Activated CD8-positive, alpha-beta memory T cell treated with anti-CD3 and anti-CD28 coated beads, Interleukin-2, amount 50 U/mL, for 4 hours (primary cell): ENCODE data around the gene LCN10.
"Not testable (repeated sequence)": the region's sequence is repeated elsewhere in the genome, so short reads cannot be mapped to it uniquely, and the experiment has no call there.

Source experiments
- DNase-seq: peaks from one replicate; pipeline ENCODE4 v3.0.0-alpha.2; 2020

LCN10 gene

DNA sequence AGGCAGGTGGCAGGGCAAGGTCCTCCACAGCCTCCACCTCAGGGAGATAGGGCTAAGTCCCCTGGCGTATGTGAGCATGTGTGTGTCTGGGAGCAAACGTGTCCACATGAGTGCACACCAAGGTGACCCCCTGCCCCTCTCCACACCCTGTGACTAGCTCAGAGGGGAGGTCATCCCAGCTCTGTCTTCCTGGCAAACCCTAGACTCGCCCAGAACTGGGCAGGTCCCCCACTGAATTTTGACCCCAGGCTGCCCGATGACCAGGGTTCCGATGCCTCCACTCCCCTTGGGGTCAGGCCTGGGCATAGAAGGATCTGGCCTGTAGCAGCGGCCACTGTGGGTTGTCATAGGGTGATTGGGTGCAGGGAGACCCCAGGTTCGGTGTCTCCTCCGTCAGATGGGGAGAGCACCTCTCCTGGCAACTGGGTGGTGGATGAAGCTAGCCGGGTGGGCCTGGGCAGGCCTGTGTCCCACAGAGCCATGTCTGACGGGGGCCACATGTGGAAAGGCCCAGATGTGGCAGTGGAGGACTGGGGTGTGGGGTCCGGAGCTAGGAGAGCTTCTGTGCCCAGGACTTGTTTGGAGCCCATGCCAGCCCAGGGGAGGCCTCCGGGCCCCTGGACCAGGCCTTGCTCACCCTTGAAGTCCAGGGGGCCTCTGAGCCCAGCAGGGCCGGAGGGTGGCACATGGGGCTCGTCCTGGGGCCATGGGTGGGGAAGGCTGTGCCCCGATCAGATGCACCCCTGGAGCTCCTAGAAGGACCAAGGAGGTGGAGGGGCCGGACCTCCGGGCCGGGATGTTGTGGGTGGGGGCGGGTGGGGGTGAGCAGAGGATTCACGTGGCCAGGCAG is 24.2 kb downstream of the LCN10 start:
- DNase-seq = no peak

- DNase-seq = no peak
These were observed 25.3 kb downstream of the LCN10 start for GRCh38 chr9:136717399-136717798.

DNA sequence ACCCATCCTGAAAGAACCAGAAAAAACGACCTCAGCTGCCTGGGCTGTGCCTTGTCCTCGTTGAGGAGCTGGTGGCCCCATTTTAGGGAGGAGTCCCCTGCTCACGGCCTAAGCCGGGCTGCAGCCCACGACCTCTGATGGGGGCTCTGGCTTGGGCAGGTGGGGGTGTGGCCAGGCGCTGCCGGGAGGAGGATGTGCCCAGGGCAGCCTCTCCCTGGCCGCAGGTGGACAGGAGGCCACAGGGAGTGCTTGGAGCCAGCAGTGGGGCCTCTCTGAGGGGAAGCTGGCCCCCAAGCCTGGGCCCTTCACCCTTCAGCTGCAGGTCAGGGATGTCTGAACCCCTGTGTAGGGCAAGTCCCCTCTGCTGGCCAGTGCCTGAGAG is 27.9 kb downstream of the LCN10 start:
- no peak for DNase-seq

DNA sequence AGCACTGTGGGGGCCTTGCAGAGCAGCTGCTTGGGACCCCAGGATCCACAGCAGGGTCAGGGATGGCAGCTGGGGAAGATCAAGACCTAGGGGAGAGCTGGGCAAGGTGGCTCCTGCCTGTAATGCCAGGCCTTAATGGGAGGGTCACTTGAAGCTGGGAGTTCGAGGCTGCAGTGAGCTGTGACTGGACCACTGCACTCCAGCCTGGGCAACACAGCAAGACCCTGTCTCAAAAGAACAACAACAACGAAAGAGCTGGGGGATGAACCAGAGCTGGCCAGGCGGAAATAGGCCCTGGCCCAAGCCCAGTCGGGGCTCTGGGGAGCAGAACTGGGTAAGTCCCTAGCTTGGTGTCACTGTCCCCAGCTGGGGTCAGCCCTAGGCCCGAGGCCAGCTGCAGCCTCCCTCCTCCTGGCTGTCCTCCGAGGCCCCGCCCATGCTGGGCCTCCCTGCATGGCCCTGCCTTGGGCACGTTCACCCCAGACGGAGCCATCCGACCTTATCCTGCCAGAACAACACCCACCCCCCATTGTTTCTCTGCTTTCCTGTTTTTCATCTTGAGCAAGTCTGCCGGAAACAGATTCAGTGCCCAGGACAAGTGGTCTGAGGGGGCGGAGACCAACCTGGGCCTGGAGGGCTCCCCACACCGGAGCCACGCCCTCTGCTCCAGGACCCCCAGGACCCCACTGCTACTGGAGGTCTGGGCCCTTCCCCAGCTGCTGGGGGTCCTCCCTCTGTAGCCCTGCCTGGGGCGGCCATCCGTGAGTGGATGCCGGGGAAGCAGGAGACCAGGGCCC is 28.4 kb downstream of the LCN10 start:
- no peak for DNase-seq

- DNase-seq = no peak
These were observed 29.2 kb downstream of the LCN10 start for GRCh38 chr9:136713550-136713949.

DNA sequence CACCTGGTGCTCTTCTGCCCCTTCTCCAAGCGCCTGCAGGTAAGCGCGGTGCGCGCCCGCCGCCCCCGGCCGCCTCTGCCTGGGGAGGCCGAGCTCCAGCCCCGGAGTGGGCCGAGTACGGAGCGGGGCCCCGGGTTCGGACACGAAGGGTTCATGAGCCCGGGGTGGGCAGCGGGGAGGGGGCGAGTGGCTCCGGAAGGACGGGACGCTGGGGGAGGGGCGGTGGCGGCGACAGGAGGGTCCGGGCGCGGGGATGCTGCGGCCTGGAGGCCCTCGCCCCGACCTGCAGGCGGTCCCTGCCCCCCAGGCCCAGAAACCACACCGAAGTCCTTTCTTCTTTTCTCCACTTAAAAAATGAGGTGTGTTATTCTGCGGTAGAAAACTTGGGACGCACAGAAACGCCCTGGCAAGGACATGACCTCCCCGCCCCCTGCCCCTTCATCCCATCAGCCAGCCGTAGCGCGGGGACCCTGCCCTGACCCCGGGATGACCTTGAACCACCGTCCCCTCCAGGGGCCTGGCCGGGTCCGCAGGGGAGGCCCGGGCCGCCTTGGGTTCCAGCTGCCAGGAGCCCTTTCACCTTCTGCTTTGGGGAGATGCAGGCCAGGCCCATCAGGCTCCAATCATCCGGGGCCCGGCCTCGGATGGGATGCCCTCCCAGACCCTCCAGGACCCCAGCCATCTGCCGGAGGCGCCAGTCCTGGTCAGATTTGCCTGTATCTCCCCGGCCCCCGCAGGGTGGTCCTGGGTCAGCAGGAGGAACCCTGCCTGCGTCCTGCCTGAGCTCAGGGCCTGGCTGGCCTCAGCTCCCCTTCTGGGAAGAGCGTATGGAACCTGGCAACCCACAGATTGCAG is 29.8 kb downstream of the LCN10 start:
- DNase-seq = no peak

GRCh38 chr9:136711751-136712689 is 30.7 kb downstream of the LCN10 start, which contains the start of gene DIPK1B:
DIPK1B (plus strand) TSS chr9:136712572; CDS start chr9:136712666, 94 bp downstream.
- DNase-seq = no peak

DNA sequence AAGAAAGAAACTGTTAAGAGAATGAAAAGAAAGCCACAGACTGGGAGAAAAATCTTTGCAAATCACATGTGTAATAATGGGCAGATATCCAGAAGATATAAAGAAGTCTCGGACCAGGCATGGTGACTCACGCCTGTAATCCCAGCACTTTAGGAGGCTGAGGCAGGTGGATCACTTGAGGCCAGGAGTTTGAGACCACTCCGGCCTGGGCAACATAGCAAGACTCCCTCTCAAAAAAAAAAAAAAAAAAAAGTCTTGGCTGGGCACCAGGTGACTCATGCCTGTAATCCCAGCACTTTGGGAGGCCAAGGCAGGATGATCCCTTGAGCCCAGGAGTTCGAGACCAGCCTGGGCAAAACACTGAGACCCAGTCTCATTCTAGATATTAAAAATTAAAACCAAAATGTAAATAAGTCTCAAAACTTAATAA is 31.5 kb downstream of the LCN10 start:
- DNase-seq = not testable (repeated sequence)

GRCh38 chr9:136710543-136710942 is 32.2 kb downstream of the LCN10 start:
- no peak for DNase-seq

GRCh38 chr9:136709454-136710109 is 33.2 kb downstream of the LCN10 start:
- no peak for DNase-seq

DNA sequence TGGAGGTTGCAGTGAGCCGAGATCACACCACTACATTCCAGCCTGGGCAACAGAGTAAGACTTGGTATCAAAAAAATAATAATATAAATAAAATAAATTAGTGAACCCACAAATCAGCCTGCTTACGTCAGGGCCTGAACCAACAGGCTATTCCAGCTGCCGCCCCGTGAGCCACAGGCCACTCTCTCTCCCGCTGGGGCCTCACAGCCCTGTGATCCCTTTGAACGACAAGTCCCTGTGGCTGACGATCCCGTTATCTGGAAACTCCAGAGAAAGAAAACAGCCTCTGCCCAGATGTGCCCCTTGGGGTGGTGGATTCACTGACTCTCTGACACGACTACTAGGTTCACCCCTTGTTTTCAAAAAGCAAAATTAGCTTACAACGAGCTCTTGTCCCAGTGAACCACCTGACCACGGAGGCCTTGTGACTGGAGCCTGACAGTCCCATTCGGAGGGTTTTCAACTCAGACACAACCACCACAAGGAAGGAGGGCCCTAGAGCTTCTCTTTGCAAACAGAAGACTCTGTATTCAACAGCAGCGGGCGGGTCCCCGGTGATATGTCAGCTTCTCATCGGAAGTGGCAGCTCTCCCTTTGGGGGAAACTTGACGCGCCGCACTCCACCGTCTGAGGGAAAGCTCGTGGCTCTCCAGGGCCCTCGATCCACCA is 34.8 kb downstream of the LCN10 start:
- DNase-seq = no peak

GRCh38 chr9:136707011-136707410 is 35.7 kb downstream of the LCN10 start:
- DNase-seq = no peak

GRCh38 chr9:136705564-136705963 is 37.2 kb downstream of the LCN10 start:
- DNase-seq = no peak

DNA sequence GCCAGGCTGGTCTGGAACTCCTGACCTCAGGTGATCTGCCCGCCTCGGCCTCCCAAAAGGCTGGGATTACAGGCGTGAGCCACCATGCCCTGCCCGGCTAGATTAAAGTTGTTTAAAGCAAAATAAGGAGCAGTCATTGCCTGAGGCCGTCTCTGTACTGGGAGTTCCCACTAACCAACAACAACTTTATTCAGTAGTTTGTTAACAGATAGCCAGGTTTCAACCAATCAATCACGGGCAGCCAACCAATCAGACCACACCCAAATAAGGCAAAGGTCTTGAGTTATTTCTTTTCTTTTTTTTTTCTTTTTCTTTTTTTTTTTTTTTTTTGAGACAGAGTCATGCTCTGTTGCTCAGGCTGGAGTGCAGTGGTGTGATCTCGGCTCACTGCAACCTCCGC is 38.0 kb downstream of the LCN10 start:
- not testable (repeated sequence) for DNase-seq

DNA sequence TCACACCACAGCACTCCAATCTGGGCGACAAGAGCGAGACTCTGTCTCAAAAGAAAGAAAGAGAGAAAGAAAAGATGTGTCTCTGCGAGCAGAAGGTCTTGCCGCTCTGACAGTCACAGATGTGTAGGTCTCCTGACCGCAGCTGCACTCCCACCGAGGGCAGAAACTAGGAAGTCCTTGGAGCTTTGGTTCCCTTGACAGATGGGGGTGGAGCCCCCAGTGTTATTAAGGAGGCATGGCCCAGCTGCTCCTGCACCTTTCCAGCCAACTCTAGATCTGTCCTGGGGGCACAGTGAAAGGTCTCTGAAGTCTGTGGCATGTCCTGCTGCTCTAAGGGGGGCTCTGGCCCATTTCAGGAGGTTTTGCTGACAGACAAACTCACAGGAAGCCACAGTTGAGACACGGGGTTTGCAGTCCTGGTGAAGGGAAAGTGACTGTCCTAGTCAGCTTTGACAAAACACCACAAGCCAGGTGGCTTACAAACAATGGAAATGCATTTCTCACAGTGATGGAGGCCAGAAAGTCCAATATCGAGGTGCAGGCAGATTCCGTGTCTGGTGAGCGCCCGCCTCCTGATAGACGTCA is 39.4 kb downstream of the LCN10 start:
- DNase-seq = no peak

DNA sequence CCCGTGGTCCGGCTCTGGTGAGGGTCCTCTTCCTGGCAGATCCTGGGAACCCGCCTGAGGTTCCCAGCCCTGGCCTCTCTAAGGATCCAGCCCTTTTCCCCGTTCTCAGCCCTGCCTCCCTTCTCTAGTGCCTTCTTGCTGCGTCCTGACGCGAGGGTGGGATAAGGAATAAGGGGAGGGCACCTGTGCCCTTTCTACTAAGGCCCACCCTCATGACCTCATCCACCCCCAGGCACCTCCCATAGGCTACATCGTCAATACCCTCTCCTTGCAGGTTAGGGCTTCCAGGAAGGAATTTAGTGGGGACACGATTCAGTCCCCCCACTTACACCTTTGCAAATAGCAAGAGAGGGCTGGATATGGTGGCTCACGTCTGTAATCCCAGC is 41.1 kb downstream of the LCN10 start:
- no peak for DNase-seq

GRCh38 chr9:136700959-136701667 is 41.6 kb downstream of the LCN10 start:
- peak; percentile 55 for DNase-seq

DNA sequence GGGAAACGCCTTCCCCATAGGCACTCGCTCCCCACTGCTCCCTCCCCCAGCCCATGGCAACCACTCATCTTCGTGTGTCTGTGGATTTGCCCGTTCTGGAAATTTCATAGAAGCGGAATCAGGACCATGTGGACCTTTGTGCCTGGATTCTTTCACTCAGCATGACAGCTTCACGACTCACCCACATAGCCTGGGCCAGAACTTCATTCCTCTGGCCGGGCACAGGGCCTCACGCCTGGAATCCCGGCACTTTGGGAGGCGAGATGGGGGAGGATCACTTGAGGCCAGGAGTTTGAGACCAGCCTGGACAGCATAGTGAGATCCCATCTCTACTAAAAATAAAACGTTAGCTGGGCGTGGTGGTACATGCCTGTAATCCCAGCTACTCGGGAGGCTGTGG is 42.4 kb downstream of the LCN10 start:
- no peak for DNase-seq

- DNase-seq = no peak
These were observed 44.0 kb downstream of the LCN10 start for GRCh38 chr9:136698635-136699246.
